TTC549 (cell line): Measurements from ENCODE around the gene MAP3K20.
"Not testable (repeated sequence)": the region's sequence is repeated elsewhere in the genome, so short reads cannot be mapped to it uniquely, and the experiment has no call there.

Experiments used
- FAIRE-seq: peaks from 2 replicates; lab custom pipeline; 2012; peaks lifted over from hg19 to GRCh38; lab: Jason Lieb, UNC

MAP3K20 gene

GRCh38 chr2:173087793-173088496 is 12.3 kb downstream of the MAP3K20 start:
- no peak for FAIRE-seq

- no peak for FAIRE-seq
Observed at GRCh38 chr2:173090276-173090877, 14.7 kb downstream of the MAP3K20 start.

- FAIRE-seq = no peak
Observed at GRCh38 chr2:173090973-173091660, 15.5 kb downstream of the MAP3K20 start.

- no peak for FAIRE-seq
Observed at GRCh38 chr2:173091910-173092309, 16.3 kb downstream of the MAP3K20 start.

DNA sequence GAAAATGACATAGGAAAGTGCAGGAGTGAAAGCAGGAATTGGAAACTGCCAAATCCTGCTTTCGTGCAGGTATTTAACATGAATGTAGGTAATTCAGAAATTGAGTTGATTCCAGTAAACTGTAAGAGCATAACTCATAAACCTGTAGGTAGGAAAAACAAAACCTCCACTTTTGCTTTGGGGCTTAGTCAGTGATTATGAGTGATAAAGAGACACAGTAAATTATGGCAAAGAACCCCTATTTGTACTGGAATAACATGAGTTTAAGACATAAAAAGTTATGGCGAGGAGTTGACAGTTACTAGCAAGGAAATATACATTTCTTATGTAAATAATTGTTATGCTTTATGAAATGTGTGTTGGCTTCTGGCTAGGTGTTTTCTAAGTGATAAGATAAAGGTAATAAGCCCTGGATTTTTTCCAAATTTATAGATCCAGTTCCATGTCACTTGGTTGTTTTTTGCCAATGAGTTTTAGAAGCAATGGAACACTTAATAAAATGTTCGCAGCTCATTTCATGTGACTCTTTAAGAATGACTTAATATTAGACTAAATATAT is 17.3 kb downstream of the MAP3K20 start:
- FAIRE-seq = no peak

DNA sequence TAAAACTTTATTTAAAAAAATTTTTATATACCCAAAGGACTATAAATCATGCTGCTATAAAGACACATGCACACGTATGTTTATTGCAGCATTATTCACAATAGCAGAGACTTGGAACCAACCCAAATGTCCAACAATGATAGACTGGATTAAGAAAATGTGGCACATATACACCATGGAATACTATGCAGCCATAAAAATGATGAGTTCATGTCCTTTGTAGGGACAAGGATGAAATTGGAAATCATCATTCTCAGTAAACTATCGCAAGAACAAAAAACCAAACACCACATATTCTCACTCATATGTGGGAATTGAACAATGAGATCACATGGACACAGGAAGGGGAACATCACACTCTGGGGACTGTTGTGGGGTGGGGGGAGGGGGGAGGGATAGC is 18.0 kb downstream of the MAP3K20 start:
- FAIRE-seq = not testable (repeated sequence)

DNA sequence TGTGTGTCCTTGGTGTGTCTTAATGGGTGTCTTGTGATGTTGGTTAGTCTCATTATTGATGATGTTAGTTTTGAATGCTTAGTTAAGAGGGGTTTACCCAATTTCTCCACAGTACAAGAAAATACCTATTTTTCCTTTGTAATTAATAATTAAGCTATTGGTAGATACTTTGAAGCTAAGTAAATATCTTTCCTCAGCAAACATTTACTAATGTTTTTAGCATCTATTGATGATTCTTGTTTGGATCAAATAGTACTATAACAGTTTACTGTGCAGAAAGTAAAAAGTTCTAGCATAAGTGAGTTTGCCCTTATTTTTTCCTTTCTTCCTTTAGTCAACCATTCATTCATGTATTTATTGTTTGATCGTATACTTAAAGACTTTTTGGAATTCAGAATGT is 19.1 kb downstream of the MAP3K20 start:
- no peak for FAIRE-seq

DNA sequence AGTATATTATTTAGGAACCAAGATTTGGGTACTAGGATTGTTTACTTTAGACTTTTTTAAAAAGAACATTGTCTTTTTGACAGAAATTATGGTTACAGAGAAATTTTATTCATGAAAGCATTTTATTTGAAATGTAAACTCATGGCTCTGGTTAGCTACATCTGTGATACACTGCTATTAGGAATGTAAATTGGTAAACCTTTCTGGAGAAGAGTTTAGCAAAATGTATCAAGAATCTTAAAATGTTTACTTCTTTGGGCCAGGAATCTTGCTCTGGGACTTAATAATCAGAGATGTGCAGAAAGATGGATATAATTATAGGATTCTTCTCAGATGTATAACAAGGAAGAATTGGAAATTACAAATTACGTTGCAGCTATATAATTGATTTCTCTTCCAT is 19.7 kb downstream of the MAP3K20 start:
- no peak for FAIRE-seq

- FAIRE-seq = no peak
Observed at GRCh38 chr2:173099271-173099670, 23.6 kb downstream of the MAP3K20 start.

GRCh38 chr2:173099804-173100203 is 24.2 kb downstream of the MAP3K20 start:
- no peak for FAIRE-seq

DNA sequence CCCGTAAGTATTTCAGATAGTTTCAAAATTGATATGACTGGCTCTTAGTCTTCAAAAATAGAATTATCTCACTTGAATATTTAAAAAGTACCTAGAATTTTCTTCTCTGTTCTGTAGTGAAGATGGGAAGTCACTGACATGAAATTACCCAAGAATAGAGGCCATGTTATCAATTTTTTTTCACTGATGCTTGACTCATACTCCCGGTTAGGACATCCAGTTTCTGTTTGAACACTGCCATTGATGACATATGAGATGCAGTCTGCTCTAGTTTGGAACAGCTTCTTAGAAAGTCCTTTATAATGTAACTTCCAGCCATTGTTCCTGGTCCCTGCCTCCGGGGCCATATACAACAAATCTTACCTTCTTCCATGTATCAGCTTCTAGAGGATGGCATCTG is 26.0 kb downstream of the MAP3K20 start:
- FAIRE-seq = no peak

GRCh38 chr2:173104156-173104555 is 28.5 kb downstream of the MAP3K20 start:
- no peak for FAIRE-seq

DNA sequence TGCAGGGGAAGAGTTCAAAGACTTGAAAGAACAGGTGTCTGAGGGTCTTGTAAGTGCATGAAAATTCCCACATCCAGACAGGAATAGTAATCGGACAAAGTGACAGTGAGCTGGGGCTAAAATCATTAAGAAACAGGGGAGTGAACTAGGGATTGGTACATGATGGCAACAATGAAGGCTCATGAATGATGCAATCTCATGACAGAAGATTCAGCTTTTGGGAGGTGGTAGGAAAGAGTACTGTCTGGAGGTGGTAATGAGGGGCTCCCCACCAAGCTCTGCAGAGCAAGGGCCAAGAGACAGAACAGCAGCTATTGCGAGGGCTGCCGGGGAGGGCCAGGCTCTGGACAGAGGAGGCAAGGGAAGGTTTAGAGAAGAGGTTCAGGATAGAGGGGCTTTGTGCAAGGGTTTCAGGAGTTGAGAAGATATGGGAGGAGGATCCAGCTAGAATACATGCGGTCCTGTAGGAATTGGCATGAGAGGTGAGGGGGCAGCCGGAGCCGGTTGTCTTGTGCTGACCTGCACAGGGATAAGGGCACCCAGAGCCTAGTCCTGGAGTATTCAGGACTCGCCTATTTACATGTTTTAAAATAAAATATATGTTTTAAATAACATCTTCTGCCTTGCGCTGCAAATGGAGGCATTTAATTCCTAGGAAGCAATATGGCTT is 31.4 kb downstream of the MAP3K20 start:
- no peak for FAIRE-seq

GRCh38 chr2:173107629-173108022 is 32.0 kb downstream of the MAP3K20 start:
- no peak for FAIRE-seq

GRCh38 chr2:173109253-173110188 is 33.9 kb downstream of the MAP3K20 start:
- no peak for FAIRE-seq

DNA sequence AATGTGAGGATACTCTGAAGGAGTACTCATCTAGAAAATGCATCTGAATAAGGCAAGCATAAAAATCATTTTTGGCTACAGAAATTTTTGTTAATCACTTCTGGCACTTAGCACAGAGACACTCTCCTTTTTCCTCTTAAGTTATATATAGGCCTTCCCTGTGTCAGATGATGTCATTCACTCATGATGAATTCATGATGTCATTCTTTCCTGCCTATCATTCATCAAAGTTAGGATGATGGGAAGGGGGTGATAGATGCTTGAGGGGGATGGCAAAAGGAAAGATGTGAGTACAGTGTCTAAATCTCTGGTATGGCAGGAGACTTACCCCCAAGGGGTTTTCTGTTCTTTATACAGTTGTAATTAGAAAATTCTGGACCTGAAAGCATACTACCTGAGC is 42.0 kb downstream of the MAP3K20 start:
- FAIRE-seq = no peak

DNA sequence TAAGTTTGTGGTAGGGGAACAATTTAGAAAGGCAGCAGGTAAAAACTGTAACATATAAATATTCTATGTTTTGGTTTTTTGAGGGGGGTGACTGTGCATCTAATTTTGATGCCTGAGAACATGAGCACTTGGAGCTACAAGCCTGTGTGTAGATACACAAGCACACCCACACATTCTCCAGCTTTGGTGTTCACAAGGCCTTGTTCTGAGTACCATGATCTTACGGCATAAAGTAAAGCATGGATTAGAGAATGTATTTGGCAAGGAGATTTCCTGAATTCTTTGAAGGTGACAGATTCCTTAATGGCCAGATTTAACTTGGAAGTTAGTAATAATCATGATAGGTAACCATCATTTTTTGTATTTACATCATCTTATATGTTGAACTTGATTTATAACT is 42.7 kb downstream of the MAP3K20 start:
- FAIRE-seq = no peak

DNA sequence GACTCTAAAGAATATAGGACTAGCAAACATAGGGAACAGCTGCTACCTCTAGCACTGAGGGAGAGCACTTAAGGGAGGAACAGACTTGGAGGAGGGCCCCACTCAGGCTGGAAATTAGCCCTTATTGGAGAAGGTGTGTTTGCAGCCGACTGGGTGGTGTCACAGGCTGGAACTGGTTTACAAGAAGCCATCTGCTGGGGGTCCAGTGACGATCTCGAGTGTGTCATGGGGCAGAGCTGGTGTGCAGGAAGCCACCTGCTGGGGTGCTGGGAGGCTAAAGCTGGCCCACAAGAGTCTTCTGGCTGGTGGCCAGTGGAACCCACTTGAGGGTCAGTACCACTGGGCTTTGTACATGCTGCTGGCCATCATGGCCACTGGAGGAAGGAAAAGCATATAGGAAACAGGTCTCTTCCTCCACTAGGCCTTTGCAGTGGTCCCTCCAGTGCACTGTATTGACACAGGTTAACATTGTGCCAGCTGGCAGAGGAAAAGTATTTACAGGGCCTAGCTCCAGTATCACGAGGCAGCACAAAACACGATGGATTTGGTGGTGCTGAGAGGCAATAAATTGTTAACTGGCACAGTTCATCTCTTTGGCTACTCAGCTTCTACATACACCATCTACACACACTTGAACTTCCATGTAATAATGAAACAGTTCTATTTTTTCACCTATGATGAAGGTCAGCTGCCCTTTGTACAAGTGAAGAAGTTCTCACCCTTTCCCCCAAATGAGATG is 43.6 kb downstream of the MAP3K20 start:
- FAIRE-seq = no peak

GRCh38 chr2:173119944-173120343 is 44.3 kb downstream of the MAP3K20 start:
- no peak for FAIRE-seq

DNA sequence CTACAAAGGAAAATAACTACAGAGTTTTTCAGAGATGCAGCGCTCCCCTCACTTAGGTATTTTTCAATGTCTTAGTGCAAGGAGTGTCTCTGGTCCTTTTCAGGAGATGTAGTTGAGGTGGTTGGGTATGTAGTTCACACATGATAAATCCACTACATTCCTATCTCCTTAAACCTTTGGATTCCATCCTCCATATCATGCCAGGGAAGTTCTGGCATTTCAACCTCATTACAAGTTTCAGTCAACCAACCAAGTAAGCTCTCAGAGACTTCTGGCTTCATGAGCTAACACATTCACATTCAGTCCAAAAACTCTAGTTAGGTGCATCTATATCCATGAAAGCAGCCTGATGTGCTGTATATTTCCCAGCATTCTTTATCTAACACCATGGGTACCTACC is 47.3 kb downstream of the MAP3K20 start:
- no peak for FAIRE-seq

DNA sequence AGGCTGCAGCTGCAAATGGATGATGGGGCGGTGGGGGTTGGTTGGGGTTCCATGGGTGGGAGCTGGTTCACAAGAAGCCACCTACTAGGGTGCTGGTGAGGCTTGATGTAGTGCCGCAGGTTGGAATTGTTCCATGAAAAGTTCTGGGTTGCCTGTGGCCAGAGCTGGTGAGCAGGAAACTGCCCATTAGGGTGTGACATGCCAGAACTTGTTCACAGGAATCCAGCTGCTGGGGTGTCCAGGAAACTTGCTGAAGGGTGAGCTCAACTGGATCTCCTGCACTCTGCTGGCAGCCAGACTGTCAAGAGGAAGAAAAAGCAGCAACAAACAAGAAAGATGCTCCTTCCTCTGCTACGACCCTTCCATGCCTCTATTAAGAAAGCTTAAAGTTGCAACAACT is 48.8 kb downstream of the MAP3K20 start:
- no peak for FAIRE-seq
